GM19467 (cell line): ENCODE results near the gene SPEF2.
A peak's percentile ranks its signal among the peaks of the same experiment; 100 is the strongest.

ENCODE experiments used
- ATAC-seq: cut with Tn5 transposase; IDR thresholded peaks from one replicate; pipeline ENCODE4 v1.9.1; 2021; ENCODE audit warnings: mild to moderate bottlenecking, moderate library complexity; ENCODE audit not compliant: unreplicated experiment

Gene SPEF2

GRCh38 chr5:35717718-35718117 is 100.1 kb downstream of the SPEF2 start:
- ATAC-seq, result no peak

GRCh38 chr5:35735718-35736117 is 118.1 kb downstream of the SPEF2 start:
- ATAC-seq, result no peak

GRCh38 chr5:35736280-35736679 is 118.6 kb downstream of the SPEF2 start:
- ATAC-seq, result no peak

GRCh38 chr5:35741126-35741716 is 123.6 kb downstream of the SPEF2 start:
- ATAC-seq, result no peak

GRCh38 chr5:35741971-35742370 is 124.3 kb downstream of the SPEF2 start:
- ATAC-seq, result no peak

- ATAC-seq, result no peak
These were observed 126.0 kb downstream of the SPEF2 start for GRCh38 chr5:35743644-35744043.

- ATAC-seq, result no peak
These were observed 127.5 kb downstream of the SPEF2 start for GRCh38 chr5:35745193-35745592.

- ATAC-seq, result no peak
These were observed 128.0 kb downstream of the SPEF2 start for GRCh38 chr5:35745660-35746059.

GRCh38 chr5:35752012-35752411 is 134.3 kb downstream of the SPEF2 start:
- ATAC-seq, result no peak

- no peak for ATAC-seq
These were observed 135.8 kb downstream of the SPEF2 start for GRCh38 chr5:35753500-35753899.

GRCh38 chr5:35754481-35754880 is 136.8 kb downstream of the SPEF2 start:
- ATAC-seq, result no peak

- no peak for ATAC-seq
These were observed 138.3 kb downstream of the SPEF2 start for GRCh38 chr5:35755966-35756365.

- ATAC-seq, result no peak
These were observed 140.6 kb downstream of the SPEF2 start for GRCh38 chr5:35758151-35758724.

- no peak for ATAC-seq
These were observed 143.9 kb downstream of the SPEF2 start for GRCh38 chr5:35761541-35761940.

- ATAC-seq, result no peak
These were observed 144.7 kb downstream of the SPEF2 start for GRCh38 chr5:35762368-35762767.

- no peak for ATAC-seq
These were observed 148.3 kb downstream of the SPEF2 start for GRCh38 chr5:35765921-35766320.

GRCh38 chr5:35771300-35771699 is 153.6 kb downstream of the SPEF2 start:
- ATAC-seq, result no peak

- ATAC-seq, result no peak
These were observed 154.2 kb downstream of the SPEF2 start for GRCh38 chr5:35771839-35772238.

- ATAC-seq, result no peak
These were observed 156.3 kb downstream of the SPEF2 start for GRCh38 chr5:35773967-35774366.

- ATAC-seq, result no peak
These were observed 159.1 kb downstream of the SPEF2 start for GRCh38 chr5:35776757-35777156.

GRCh38 chr5:35777358-35778087 is 159.9 kb downstream of the SPEF2 start:
- peak; percentile 65 for ATAC-seq

GRCh38 chr5:35778259-35778769 is 160.7 kb downstream of the SPEF2 start:
- ATAC-seq, result no peak
